22Rv1 (cell line): ENCODE data around the gene PCBP4.

ENCODE experiments used
- H3K27ac ChIP-seq: fragments of 450-650 bp; 2 replicates; pipeline ENCODE4 v1.5.1; 2017
- ZFX ChIP-seq: fragments of 450-650 bp; IDR thresholded peaks from 2 replicates; pipeline ENCODE4 v1.6.1; 2017; ENCODE audit warnings: antibody characterized with exemption, borderline replicate concordance
- TF ChIP-seq, protein P1 (sequence below): fragments of 450-650 bp; IDR thresholded peaks from 2 replicates; pipeline ENCODE4 v1.5.1; 2017; ENCODE audit warnings: mild to moderate bottlenecking

PCBP4 gene

DNA sequence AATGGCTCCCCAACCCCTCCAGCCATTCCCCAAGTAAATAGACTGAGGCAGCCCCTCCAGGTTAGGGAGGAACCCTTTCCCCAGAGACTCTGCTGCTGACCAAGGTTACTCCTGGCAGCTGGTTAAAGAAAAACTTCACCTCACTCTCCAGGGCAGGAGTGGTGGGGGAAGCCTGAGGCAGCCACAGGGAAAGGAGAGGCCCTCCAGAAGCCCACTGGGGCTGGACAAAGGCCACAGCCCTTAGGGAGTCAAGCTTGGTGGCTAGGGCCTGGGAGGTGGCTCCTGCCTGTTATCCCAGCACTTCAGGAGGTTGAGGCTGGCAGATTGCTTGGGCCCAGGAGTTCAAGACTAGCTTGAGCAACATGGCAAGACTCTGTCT lies 17.0 kb upstream of the PCBP4 start:
- H3K27ac ChIP-seq, result peak overlapping the region; percentile 99
- no peak for TF ChIP-seq ZFX
- TF ChIP-seq, protein P1, sequence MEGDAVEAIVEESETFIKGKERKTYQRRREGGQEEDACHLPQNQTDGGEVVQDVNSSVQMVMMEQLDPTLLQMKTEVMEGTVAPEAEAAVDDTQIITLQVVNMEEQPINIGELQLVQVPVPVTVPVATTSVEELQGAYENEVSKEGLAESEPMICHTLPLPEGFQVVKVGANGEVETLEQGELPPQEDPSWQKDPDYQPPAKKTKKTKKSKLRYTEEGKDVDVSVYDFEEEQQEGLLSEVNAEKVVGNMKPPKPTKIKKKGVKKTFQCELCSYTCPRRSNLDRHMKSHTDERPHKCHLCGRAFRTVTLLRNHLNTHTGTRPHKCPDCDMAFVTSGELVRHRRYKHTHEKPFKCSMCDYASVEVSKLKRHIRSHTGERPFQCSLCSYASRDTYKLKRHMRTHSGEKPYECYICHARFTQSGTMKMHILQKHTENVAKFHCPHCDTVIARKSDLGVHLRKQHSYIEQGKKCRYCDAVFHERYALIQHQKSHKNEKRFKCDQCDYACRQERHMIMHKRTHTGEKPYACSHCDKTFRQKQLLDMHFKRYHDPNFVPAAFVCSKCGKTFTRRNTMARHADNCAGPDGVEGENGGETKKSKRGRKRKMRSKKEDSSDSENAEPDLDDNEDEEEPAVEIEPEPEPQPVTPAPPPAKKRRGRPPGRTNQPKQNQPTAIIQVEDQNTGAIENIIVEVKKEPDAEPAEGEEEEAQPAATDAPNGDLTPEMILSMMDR, result no peak

DNA sequence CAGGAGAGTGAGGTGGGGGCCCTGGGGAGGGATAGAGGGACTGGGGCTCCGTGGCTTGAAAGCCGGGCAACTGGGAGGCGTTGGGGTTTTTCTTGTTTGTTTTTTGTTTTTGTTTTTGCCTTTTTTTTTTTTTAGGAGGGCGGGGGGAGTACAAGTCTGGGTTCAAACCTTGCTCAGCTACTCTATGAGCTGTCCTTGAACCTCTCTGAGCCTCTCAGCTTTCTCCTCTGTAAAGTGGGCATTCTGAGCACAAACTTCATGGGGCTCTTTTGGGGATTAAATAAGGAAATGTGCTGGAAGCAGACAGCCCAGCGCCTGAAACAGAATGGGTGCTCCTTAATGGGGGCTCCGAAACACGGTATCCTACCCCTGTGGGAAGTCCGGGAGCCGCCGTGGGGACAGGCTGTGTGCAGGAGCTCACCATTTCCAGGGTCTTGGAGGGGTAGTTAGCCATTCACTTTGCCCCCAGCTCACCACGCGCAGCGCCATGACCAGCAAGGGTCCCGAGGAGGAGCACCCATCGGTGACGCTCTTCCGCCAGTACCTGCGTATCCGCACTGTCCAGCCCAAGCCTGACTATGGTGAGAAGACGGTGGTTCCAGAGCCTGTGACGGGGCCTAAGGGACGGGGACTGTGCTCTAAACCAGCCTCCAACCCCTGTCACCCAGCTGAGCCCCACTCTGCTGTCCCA lies 16.5 kb upstream of the PCBP4 start:
- TF ChIP-seq, protein P1, result no peak
- TF ChIP-seq ZFX, result no peak
- H3K27ac ChIP-seq, result peak overlapping the region; percentile 99

DNA sequence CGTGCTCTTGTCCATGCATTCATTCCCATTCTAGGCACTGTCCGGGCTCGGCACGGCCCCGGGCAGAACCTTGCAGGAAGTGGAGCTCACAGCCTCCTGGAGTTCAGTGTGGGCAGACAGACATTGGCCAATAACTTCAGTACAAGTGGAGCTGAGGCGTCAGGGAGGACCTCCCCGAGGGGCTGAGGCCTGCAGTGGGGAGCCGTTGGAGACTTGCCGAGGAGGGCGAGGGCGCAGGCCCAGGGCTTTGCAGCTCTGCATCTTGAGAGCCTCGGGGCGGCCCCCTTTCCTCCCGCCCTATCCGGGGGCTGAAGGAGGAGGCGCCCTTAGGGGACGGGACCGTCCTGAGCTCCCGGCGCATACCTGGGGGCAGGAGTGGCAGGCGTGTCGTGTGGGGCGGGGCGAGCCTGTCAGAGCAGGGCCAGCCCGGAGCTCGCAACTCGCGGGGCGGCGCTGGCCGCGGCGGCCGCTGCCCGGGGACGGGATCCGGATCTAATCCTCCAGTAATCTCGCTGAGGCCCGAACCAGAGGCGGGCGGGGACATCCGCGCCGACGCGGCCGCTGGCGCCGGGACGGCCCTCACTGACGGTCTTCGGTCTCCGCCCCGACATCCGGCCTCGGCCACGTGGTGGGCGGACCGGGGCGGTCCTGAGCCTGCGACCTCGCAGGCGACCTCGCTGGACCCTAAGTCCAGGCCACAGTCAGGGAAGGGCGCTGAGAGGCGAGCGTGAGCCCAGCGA lies 15.8 kb upstream of the PCBP4 start, which contains the start of gene ACY1:
ACY1 (plus strand) TSS at position 698 of the 740 bp plus-strand sequence. CDS start 530 bp downstream, outside the sequence.
- TF ChIP-seq, protein P1, result peak; percentile 52; the same call in 1 of the 2 replicates
- TF ChIP-seq ZFX, result no peak
- H3K27ac ChIP-seq, result peak within 1 kb of the TSS; percentile 99

DNA sequence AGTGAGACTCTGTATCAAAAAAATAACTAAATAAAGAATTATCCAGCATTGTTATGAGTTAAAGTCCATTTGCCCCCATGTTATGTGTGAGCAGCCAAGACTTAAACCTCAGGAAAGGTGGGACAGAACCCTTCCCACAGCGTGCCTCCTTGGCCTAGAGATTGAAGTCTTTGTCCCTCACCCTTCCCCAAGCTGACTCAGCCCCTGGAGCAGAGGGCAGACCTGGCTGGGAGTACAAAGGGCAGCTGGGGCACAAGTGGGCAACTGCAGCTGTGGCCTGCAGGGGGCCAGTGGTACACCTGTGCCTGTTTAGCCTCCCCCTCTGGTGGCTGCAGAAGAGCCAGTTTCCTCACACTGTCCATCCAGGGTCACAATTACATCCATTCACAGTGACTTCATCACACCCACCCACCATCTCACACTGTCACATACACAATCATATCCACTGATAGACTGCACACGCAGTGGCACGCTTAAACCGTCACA lies 15.1 kb upstream of the PCBP4 start:
- peak overlapping the region; percentile 99 for H3K27ac ChIP-seq
- TF ChIP-seq, protein P1, result peak; percentile 83
- no peak for TF ChIP-seq ZFX

DNA sequence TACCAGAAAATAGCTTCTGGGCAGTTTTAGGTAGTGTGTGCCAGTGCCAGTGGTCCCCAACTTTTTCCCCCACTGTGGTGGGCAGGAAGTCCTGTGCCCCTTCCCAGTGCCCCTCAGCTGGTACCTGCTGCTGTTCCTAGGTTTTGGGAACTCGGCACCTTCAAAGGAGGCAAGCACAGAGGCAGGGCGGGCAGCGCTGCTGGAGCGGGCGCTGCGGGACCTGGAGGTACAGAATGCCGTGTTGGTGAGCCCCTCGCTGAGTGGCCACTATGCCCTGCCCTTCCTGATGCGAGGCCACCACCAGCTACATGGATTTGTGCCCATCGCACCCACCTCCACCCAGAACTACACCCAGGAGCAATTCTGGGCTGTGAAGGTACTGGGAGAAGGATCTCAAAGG lies 13.0 kb upstream of the PCBP4 start:
- H3K27ac ChIP-seq, result no peak overlapping the region
- TF ChIP-seq, protein P1, result no peak
- TF ChIP-seq ZFX, result no peak

DNA sequence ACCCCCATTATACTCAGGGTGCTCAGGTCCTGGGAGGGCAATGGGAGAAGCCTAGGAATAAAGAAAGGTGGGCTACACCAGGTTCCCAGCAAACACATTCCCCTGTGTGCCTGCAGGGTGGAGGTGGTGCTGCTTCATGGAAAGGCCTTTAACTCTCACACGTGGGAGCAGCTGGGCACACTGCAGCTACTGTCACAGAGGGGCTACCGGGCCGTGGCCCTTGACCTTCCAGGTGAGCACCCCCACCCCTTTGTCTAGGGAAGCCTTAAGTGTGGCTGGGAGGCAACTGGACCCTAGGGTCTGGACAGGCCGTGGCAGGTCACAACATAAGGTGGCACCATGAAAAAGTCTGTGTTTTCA lies 10.9 kb upstream of the PCBP4 start:
- TF ChIP-seq ZFX, result no peak
- H3K27ac ChIP-seq, result no peak overlapping the region

DNA sequence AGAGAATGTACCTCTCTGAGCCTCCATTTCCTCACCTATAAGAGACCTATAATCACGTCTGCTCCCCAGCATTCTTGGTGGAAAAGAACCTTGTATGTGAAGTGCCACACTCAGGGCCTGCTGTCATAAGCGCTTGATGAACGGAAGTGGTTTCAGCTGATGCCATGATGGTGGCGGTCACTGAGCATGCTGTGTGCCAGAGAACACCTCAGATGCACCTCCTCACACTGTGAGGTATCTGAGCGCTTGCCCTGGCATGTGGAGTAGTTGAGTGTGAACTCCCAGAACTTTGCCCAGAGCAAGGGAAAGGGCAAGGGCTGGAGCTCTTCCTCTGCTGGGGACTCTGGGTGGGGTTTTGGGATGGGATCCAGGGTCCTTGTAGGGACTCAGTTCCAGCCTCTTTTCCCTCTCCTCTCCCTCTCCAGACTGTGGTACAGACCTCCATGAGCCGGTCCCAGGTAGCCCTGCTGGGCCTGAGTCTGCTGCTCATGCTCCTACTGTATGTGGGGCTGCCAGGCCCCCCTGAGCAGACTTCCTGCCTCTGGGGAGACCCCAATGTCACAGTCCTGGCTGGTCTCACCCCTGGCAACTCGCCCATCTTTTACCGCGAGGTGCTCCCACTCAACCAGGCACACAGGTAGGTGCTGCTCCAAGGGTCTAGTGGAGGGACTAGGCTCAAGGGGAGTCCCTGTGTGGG lies 10.3 kb upstream of the PCBP4 start:
- peak overlapping the region; percentile 97; the same call in 1 of the 2 replicates for H3K27ac ChIP-seq
- no peak for TF ChIP-seq ZFX
- TF ChIP-seq, protein P1, result no peak
